Spleen (tissue), 11 donors: ENCODE results near the gene PSG6. TPM values are rescaled to one million over a fixed set of nuclear protein-coding genes. Genes with fewer than 3 reads are reported as not detected.
"Not testable (repeated sequence)": the region's sequence is repeated elsewhere in the genome, so short reads cannot be mapped to it uniquely, and the experiment has no call there.

Experiments used
- DNase-seq: peaks from one replicate; pipeline ENCODE4 v3.0.0-alpha.2; 2020
- H3K27ac ChIP-seq, 8 donors: fragments of 200-600 bp; sonication (generic) in 7 of 8; 1 replicate in 4 of 8; 2 replicates in 4 of 8; pipeline versions ENCODE4 v1.5.0 to v1.8.0; 2016 to 2021; ENCODE audit warnings: inconsistent platforms in 4 of 8, mild to moderate bottlenecking in 4 of 8, moderate library complexity in 1 of 8
- H3K27me3 ChIP-seq, 7 donors: fragments of 200-600 bp; sonication (generic) in 6 of 7; replicated peaks in 1 of 7; 1 replicate in 4 of 7; 2 replicates in 3 of 7; pipeline versions ENCODE4 v1.5.0 to v1.8.0; 2016 to 2021; ENCODE audit warnings: inconsistent platforms in 3 of 7, mild to moderate bottlenecking in 1 of 7
- H3K36me3 ChIP-seq, 6 donors: fragments of 200-600 bp; sonication (generic) in 5 of 6; 1 replicate in 4 of 6; 2 replicates in 2 of 6; pipeline versions ENCODE4 v1.5.0 to v1.8.0; 2016 to 2021; ENCODE audit warnings: inconsistent platforms in 2 of 6
- H3K4me1 ChIP-seq, 6 donors: fragments of 200-600 bp; sonication (generic) in 5 of 6; 1 replicate in 3 of 6; 2 replicates in 3 of 6; pipeline versions ENCODE4 v1.5.0 to v1.8.0; 2016 to 2021; ENCODE audit warnings: inconsistent platforms in 3 of 6
- H3K4me3 ChIP-seq, 8 donors: fragments of 200-600 bp; sonication (generic) in 7 of 8; 1 replicate in 4 of 8; 2 replicates in 4 of 8; pipeline versions ENCODE4 v1.5.0 to v1.8.0; 2016 to 2021; ENCODE audit warnings: inconsistent platforms in 4 of 8, mild to moderate bottlenecking in 4 of 8, moderate library complexity in 2 of 8
- H3K9me3 ChIP-seq, 8 donors: fragments of 200-600 bp; sonication (generic) in 7 of 8; 1 replicate in 4 of 8; 2 replicates in 4 of 8; pipeline versions ENCODE4 v1.5.0 to v1.8.0; 2016 to 2021; ENCODE audit warnings: inconsistent platforms in 4 of 8
- WGBS, 5 donors: extraction: QIAGEN DNeasy Blood & Tissue Kit in 3 of 5; methylation state at CpG; one replicate each; pipeline versions ENCODE4 v1.1.5 to v1.1.7; 2013 to 2018; 5-methylcytosine and 5-hydroxymethylcytosine counted together
- intact Hi-C: fragments of 100-400 bp; cut with DNase I; formaldehyde crosslinking; loops from one replicate; pipeline ENCODE4 v1.15.0; 2023; ENCODE audit warnings: low total_unique reads
- polyA plus RNA-seq, 3 donors: library from polyadenylated mRNA; stranded (reverse); fragments of 200-250 nt; gene quantifications; one replicate each; pipeline ENCODE4 v1.2.1, GENCODE V29; 2013
- total RNA-seq, 7 donors: library from RNA; depleted of rRNA in 3 of 7; stranded (reverse); fragments of >200 nt in 3 of 7; fragmentation: NEBNext Ultra II Directional in 4 of 7; extraction: Animal tissue kit (Norgen Biotek cat#: 25700) in 4 of 7; gene quantifications; one replicate each; pipeline versions ENCODE4 v1.1.0 to v1.2.1, GENCODE V29; 2016 to 2021
- donor health status: healthy with polysubstance abuse.
- donor health status: DM: no; HTN: no; CAD: no; lungs with moderate emphysema.
- donor health status: DM: no; HTN: no; CAD: no.
- donor health status: Bipolar disorder and iron deficiency.
- donor health status: healthy.
- donor health status: DM: no; HTN: no; CAD: no.
- donor health status: DM: yes; HTN: yes; CAD: no.

Gene PSG6
- total and polyA plus RNA-seq, 10 donors = not detected

DNA sequence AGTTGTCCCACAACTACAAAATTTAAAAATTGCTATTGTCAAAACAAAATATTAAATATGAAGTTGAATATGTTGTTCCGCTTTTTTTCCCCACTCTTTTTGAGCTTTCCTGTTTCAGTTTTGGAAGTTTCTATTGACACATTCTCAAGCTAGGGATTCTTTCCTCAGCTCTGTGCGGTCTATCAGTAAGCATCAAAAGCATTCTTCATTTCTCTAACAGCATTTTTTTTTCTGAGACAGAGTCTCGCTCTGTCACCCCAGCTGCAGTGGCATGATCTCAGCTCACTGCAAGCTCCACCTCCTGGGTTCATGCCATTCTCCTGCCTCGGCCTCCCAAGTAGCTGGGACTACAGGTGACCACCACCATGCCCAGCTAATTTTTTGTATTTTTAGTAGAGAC, 4.8 kb downstream of the PSG6 start:
- H3K4me3 ChIP-seq, intact Hi-C loops, H3K36me3 ChIP-seq, DNase-seq, H3K4me1 ChIP-seq, H3K27ac ChIP-seq, H3K27me3 ChIP-seq, H3K9me3 ChIP-seq: not testable (repeated sequence)
- WGBS, 5 donors = 78 to 91% (median 88%) methylated on average over 4 of the region's 4 CpGs

DNA sequence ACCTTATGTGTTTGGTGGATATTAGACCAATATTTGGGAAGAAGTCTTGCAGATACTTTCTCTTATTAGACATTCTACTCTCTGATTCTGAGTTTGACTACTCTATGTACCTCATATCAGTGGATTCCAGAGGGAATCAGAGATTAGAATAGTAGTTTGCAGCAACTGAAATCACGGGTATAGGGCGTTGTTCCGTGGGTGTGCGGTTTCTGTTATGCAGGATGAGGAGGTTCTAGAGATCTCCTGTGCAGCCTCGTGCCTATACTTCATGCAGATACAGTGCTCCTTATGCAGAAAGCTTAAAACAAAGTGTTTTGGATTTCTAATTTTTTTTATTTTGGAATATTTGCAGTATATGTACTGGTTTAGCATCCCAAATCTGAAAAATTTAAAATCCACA, 6.0 kb downstream of the PSG6 start:
- H3K9me3 ChIP-seq, H3K27ac ChIP-seq, H3K27me3 ChIP-seq, H3K4me3 ChIP-seq, DNase-seq, H3K4me1 ChIP-seq, H3K36me3 ChIP-seq, intact Hi-C loops: not testable (repeated sequence)
- 76 to 86% (median 78%) methylated on average over 5 of the region's 5 CpGs for WGBS, 5 donors

DNA sequence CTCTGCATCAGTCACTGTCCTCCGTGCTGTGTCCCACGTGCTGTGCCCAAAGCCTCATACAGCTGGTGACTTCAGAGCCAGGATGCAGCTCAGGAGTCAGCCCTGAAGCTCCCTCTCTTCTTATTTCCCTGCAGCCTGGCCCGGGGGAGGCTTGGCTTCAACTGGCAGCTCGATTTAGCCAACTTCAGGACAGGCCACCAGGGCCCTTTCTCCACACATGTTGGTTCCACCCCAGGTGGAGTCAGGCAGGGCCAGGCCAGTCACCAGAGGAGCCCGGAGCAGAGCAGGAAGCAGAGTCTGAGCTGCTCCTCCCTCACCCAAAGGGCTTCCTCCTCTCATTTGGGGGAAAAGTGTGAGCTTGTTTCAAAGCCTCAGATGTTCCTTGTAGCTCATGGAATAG, 11.5 kb downstream of the PSG6 start:
- WGBS, 5 donors = 57 to 71% (median 63%) methylated on average over 4 to 5 of the region's 5 CpGs
- DNase-seq, intact Hi-C loops: not testable (repeated sequence)

DNA sequence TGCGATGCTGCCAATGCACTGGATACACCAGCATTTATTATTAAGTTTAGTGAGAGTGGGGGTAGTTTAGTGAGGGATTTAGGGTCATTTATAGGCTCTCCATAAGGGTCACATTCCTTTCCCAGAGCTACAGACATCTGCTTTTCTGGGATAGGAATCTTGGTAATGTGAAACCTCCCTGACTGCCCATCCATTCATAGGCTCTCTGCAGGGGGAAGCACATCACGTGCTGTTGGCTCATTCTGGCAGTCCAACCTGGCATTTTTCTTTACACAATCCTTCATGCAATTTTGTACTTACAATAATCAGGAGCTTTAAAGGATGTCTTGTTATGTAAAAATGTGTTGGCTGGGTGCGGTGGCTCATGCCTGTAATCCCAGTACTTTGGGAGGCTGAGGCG, 17.1 kb downstream of the PSG6 start:
- Histone ChIP-seq H3K9me3 (peaks cover 0 to 17% (median 4%) of the 10 kb centered on the region in 8 donors), H3K27me3 (peaks cover 0 to 13% (median 0%) of the 10 kb centered on the region in 7 donors)
- WGBS, 5 donors = 76 to 83% (median 80%) methylated on average over 4 of the region's 4 CpGs
- intact Hi-C loops, H3K4me1 ChIP-seq, H3K4me3 ChIP-seq, H3K27ac ChIP-seq, H3K36me3 ChIP-seq, DNase-seq: not testable (repeated sequence)

More for the DNA sequence above, 11.5 kb downstream of the PSG6 start:
- H3K4me3 ChIP-seq, H3K27me3 ChIP-seq, H3K27ac ChIP-seq, H3K36me3 ChIP-seq, H3K9me3 ChIP-seq, H3K4me1 ChIP-seq: not testable (repeated sequence)

- intact Hi-C loops, H3K27ac ChIP-seq, DNase-seq, H3K36me3 ChIP-seq, H3K4me3 ChIP-seq, H3K4me1 ChIP-seq: not testable (repeated sequence)
- WGBS, 5 donors = 78 to 91% (median 83%) methylated on average over 12 of the region's 12 CpGs
- Histone ChIP-seq H3K27me3 (peaks cover 0 to 13% (median 0%) of the 10 kb centered on the region in 7 donors), H3K9me3 (peaks cover 0 to 20% (median 4%) of the 10 kb centered on the region in 8 donors)
Observed at GRCh38 chr19:42899674-42900073, 18.0 kb downstream of the PSG6 start.

DNA sequence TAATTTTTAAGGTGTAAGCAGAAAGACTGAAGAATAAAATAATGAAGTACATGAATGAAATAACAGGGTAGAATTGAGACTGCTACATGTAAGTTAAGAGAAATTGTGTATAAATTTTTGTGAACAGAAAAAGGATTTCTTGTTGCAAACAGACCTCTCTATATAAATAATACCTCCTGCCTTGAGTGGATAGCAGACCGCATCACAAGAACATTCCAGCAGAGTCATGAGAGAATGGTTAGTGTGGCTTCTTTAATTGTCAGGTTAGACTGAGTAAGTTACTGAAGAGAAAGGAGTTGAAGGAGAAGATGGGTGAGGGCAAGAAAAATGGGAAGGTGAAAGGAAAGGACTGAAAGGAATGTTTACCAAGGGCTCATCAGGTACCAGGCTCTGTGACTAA, 18.6 kb downstream of the PSG6 start:
- peaks cover 0 to 25% (median 6%) of the 10 kb centered on the region in 8 donors for H3K9me3 ChIP-seq
- H3K4me1 ChIP-seq, H3K27ac ChIP-seq, H3K4me3 ChIP-seq, H3K36me3 ChIP-seq, intact Hi-C loops, DNase-seq: not testable (repeated sequence)
- WGBS, 5 donors = 83 to 94% (median 90%) methylated on average over 1 of the region's 1 CpG
- peaks cover 0 to 13% (median 0%) of the 10 kb centered on the region in 7 donors for H3K27me3 ChIP-seq

GRCh38 chr19:42898656-42899055, 19.0 kb downstream of the PSG6 start:
- Histone ChIP-seq H3K27me3 (peaks cover 0 to 13% (median 0%) of the 10 kb centered on the region in 7 donors), H3K9me3 (peaks cover 0 to 29% (median 8%) of the 10 kb centered on the region in 8 donors)
- WGBS, 5 donors = 71 to 93% (median 83%) methylated on average over 1 of the region's 1 CpG
- DNase-seq, H3K27ac ChIP-seq, intact Hi-C loops, H3K36me3 ChIP-seq, H3K4me3 ChIP-seq, H3K4me1 ChIP-seq: not testable (repeated sequence)

DNA sequence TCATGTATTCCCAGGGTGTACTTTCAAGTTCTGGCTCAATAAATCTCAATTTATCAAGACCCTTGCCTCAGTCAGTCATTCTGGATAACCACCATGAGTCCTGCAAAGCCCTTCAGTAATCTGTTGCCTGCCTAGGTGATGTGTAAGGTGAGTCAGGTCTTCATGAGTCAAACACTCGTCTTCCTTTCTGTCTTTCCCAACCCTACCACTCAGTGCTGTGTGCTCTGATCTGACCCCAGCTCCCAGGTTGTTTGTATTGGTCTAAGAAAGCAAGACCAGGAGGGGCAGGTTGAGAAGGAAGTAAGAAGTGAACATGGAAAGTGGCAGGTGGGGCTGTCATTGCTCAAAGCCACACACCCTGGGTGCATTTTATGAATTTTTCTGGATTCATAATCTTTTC, 20.0 kb downstream of the PSG6 start:
- Histone ChIP-seq H3K27me3 (peaks cover 0 to 11% (median 0%) of the 10 kb centered on the region in 7 donors), H3K9me3 (peaks cover 0 to 38% (median 11%) of the 10 kb centered on the region in 8 donors)
- intact Hi-C loops, H3K36me3 ChIP-seq, H3K27ac ChIP-seq, DNase-seq, H3K4me3 ChIP-seq, H3K4me1 ChIP-seq: not testable (repeated sequence)
- 11 to 42% (median 23%) methylated on average over 1 of the region's 1 CpG for WGBS, 5 donors

DNA sequence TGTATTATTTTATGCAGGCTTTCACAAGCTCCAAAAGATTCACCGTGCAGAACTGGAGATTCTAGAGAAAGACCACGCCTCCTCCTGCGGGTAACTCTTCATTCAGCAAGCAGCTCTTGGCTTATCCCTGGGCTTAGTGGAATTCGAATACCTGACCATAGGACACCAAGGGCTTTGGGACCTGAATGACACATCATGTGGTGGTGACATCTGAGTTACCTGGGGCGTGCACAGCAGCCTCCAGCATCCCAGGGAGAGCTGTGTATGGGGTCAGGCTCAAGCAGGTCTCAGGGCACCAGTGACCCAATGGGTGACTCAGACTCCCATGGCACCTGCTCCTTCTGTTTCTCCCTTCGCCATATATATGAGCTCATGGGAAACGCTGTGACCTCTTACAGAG, 27.2 kb downstream of the PSG6 start:
- intact Hi-C loops = not testable (repeated sequence)
- 77 to 92% (median 91%) methylated on average over 7 of the region's 7 CpGs for WGBS, 5 donors

GRCh38 chr19:42887876-42888445, 29.7 kb downstream of the PSG6 start:
- intact Hi-C loops = not testable (repeated sequence)

More for the DNA sequence above, 27.2 kb downstream of the PSG6 start:
- H3K27ac ChIP-seq, H3K27me3 ChIP-seq, H3K4me3 ChIP-seq, DNase-seq, H3K36me3 ChIP-seq, H3K4me1 ChIP-seq: not testable (repeated sequence)
- peaks cover 0 to 52% (median 27%) of the 10 kb centered on the region in 8 donors for H3K9me3 ChIP-seq

DNA sequence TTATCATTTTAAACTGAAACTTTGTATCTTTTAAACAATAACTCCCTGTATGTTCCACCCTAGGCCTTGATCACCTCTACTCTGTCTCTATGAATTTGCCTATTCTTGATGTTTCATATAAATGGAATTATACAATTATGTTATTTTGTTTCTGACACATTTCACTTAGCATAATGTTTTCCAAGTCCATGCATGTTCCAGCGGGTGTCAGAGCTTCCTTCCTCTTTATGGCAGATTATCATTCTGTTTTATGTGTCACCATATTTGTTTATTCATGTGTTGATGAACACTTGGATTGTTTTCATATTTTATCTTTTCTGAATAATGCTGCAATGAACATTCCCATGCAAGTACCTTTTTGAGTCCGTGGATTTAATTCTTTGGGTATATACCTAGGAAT, 35.0 kb downstream of the PSG6 start:
- intact Hi-C loops = not testable (repeated sequence)

More at GRCh38 chr19:42887876-42888445, 29.7 kb downstream of the PSG6 start:
- not testable (repeated sequence) for DNase-seq, H3K27ac ChIP-seq, H3K4me3 ChIP-seq, H3K36me3 ChIP-seq, H3K4me1 ChIP-seq
- peaks cover 0 to 13% (median 0%) of the 10 kb centered on the region in 7 donors for H3K27me3 ChIP-seq
- H3K9me3 ChIP-seq = peaks cover 0 to 33% (median 19%) of the 10 kb centered on the region in 8 donors

More for the DNA sequence above, 35.0 kb downstream of the PSG6 start:
- not testable (repeated sequence) for H3K4me3 ChIP-seq, H3K27ac ChIP-seq, H3K9me3 ChIP-seq, H3K36me3 ChIP-seq, H3K4me1 ChIP-seq, DNase-seq
- peaks cover 0 to 13% (median 0%) of the 10 kb centered on the region in 7 donors for H3K27me3 ChIP-seq
- WGBS, 5 donors = 59 to 82% (median 73%) methylated on average over 2 of the region's 2 CpGs
